NCI-H1694 (cell line): ENCODE data around the gene PSMF1.

Experiments used
- DNase-seq: peaks from one replicate; lab custom pipeline; 2025; lab: John Stamatoyannopoulos, UW

Gene PSMF1

DNA sequence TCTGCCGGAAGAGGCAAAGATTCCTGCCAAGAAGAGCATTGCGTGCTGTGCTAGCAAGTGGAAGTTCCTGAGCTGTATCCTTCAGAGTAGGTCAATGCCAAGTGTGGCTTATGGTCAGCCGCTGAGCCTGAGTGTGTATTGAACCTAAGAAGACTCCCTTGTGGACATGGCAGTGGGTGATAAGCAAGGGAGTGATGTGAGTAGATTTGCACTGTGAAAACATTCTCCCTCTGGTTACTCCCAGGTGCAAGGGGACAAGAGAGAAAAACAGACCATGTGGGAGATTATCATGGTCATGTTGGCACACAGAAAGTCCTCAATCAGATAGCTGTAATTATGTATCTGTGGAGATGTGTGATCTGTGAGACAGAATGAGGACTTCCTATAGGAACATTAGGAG lies 72.4 kb downstream of the PSMF1 start:
- DNase-seq, result no peak

DNA sequence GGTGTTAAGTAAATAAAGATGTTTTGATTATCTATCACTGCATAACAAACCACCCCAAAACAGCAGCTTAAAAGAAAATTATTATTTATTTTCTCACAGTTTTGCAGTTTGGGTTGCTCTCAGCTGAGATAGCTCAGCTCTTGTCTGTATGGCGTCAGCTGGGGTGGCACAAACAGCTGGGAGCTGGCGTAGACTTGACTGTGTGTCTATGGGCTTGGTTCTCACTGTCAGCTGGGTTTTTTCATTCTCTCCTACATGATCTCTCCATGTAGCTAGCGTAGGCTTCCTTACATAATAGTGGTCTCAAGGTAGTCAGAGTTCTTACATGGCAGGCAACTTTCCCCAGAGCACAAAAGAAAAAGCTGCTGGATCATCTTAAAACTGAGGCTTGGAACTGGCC lies 72.9 kb downstream of the PSMF1 start:
- no peak for DNase-seq

GRCh38 chr20:1195226-1195625 lies 76.8 kb downstream of the PSMF1 start:
- no peak for DNase-seq

- DNase-seq, result no peak
These were observed 78.2 kb downstream of the PSMF1 start for GRCh38 chr20:1196634-1197033.

GRCh38 chr20:1197801-1198200 lies 79.4 kb downstream of the PSMF1 start:
- no peak for DNase-seq

GRCh38 chr20:1198751-1199150 lies 80.3 kb downstream of the PSMF1 start:
- DNase-seq, result no peak

- no peak for DNase-seq
These were observed 80.9 kb downstream of the PSMF1 start for GRCh38 chr20:1199212-1199873.

DNA sequence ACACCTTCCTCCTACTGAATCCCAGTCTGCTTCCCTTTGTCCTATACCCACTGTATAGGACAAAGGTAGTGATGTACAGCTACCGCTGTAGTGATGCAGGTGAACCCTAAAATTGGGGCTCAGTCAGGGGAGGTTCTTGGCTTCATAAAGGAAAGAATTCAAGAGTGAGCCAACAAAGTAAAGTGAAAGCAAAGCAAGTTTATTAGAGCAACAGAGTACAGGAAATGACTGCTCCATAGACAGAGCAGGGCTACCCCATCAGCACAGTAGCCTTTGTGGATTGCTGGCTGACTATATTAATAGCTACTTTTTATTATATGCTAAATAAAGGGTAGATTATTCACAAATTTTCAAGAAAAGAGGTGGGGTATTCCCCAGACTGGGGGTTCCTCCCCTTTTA lies 81.6 kb downstream of the PSMF1 start:
- no peak for DNase-seq

DNA sequence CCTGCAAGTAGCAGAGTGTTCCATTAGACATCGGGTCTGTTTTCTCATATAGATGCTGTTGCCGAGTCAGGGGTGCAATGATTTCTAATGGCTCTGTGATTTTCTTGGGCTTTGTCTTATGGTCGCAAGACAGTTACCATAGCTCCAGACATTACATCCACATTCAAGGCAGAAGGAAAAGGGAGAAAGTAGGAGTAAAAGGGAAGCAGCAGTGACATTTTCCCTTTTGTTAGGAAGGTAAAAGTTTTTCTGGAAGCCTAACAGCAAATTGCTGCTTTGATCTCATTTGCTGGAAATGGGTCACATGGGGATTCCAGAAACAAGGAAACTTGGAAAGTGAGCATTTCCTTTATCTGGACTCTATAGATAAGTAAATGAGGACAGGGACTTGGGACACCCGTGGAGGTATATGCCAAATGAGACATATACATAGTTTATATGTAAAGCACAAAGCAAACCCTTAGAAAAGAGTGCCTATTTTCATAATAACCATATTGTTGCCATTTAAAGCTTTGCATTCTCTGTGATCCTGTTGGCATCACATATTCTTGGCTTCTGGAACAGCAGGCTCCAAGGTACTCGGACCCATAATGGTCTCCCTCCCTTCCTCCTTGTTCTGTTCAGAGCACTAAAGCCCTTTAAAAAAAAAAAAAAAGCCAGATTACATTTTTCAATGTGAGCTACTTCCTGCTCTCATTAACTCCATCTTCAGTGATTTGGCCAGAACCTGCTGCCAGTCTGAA lies 84.5 kb downstream of the PSMF1 start, which contains the start of gene C20orf202:
C20orf202 (plus strand) TSS at position 693 of the 743 bp plus-strand sequence. CDS start 132 bp downstream, outside the sequence.
- DNase-seq, result no peak

DNA sequence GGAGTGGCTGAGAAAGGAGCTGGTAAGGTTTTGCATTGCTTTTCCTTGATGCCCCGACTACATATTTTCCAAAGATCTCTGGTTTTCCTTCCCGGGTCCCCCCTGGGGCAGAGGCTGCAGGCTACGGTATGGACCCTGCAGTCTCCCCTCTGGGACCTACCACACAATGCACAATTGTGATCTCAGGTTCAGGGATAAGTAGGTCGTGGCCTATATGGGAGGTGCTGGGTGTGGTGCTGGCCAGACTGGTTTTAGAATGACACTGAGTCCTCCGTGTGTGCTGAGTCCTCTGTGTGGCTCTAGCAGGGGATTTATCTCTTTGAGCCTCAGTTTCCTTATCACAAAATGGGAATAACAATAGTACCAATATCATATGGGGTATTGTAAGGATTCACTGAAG lies 85.2 kb downstream of the PSMF1 start:
- no peak for DNase-seq

DNA sequence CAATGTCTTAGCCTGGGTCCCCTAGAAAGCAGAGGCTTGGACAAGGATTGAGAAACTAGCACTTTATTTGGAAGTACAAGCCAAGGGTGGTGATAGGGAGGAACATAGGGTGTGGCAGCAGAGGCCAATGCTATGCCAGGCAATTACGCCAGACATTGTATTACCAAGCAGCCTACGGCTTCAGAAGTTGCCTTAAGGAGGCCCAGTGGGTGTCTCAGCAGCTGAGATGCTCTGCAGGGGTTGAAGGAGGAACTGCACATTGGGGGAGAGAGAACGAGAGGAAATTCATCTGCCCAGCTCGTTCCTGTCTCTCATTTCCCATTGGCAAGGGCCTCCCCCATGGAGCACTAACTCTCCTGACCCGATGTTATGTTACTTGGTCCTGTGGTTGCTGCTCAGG lies 85.7 kb downstream of the PSMF1 start:
- no peak for DNase-seq

- DNase-seq, result no peak
These were observed 86.2 kb downstream of the PSMF1 start for GRCh38 chr20:1204576-1204975.

DNA sequence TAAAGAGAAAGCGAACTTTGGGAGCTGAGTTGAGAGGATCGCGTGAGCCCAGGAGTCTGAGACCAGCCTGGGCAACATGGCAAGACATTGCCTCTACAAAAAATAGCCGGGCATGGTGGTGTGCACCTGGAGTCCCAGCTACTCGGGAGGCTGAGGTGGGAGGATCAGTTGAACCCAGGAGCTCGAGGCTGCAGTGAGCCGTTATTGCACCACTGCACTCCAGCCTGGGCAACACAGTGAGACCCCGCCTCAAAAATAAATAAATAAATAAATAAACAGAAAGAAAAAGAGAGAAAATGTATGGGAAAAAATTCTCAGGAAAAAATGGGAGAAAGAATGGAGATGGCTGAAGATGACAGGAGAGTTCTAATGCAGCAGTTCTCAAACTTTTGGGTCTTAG lies 87.4 kb downstream of the PSMF1 start:
- no peak for DNase-seq

GRCh38 chr20:1206366-1207148 lies 88.2 kb downstream of the PSMF1 start:
- DNase-seq, result no peak

DNA sequence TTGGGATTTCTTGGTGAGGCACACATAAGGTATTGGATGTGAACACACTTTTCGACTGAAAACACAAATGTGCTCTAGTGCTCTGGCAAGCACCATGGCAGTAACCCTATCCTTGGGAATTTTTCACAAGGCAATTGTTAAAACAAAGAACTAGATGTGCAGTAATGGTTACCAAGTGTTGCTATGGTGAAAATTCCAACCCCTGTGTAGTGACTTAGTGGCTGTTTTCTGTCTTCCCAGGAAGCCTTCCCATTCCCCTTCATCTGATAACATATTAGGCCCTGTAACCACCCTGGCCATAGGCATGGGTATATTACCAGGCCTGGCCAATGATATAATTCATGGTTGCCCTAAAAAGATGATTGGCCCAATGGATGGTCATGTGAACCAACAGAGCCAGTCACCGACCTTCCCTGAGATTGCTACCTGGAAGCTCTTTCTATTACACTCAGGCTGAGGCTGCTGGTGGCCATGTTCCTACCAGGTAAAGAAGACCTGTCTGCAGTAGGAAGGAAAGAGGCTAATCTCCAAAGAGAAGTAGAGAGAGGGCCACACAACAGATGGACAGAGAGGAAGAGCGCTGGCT lies 89.0 kb downstream of the PSMF1 start:
- DNase-seq, result no peak

- DNase-seq, result no peak
These were observed 91.3 kb downstream of the PSMF1 start for GRCh38 chr20:1209447-1210387.

DNA sequence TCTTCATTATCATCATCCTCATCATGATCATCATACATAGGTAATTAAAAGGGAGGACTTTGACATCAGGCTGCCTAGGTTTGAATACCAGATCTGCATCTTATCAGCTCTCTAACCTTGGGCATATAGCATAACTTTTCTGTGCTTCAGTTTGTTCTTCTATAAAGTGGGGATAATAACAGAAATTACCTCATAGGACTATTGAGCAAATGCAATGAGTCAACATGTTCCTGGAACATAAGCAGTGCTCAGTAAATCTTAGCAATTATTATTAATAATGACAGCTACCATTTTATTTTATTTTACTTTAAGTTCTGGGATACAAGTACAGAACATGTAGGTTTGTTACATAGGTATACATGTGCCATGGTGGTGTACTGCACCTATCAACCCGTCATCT lies 92.1 kb downstream of the PSMF1 start:
- no peak for DNase-seq

GRCh38 chr20:1212023-1212422 lies 93.6 kb downstream of the PSMF1 start:
- no peak for DNase-seq

DNA sequence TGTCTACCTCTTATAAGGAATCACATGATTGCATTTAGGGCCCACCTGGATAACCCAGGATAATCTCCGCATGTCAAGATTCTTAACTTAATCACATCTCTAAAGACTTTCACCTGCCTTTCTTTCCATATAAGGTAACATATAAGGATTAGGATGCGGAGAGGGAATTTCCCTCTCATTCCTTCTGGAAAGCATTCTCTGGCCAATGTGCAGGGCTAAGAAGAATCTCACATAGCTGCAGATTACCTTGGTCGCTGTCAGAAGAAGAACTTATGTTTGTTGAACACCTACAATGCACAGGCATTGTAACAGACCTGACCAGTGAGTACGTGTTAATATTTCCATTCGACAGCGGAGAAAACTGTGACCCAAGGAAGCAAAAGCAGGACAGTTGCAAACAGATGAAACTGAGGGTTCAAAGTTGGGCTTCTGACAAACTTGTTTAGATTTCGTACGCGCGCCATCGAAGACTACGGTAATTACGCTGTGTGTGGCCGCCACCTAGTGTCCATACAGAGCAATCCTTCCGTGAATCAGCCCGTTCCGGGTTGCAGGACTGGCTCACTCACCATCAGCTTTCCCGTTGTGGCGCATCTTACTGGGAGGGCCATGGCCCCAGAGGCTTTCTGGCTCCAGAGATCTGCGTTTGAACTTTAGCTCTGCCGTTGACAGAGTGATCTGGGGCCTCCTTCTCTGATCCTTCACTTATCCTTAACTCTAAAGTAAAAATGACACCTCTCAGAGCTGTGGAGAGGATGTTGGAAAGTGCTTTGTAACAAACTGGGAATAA lies 94.4 kb downstream of the PSMF1 start:
- DNase-seq, result peak; percentile 20

DNA sequence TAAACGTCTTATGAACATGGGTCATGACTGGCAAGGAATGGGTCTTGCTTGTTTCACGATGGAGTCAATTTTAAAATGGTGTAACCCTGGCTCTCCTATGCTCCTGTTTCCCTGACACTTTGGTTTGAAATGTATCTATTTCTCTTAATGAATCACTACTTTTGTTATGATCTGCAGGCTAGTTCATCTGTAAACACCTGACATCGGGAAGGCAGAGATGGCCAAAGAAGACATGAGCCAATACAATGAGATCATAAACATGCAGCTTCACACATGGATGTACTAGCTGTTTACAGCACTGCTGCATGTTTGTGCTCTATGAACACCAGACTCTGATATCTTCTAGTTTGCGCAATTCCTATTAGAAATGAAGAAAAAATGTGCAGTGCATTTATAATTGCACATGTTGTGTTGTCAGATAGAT lies 96.4 kb downstream of the PSMF1 start:
- no peak for DNase-seq
